ENCODE measurements around the gene PDLIM7. TPM values are rescaled to one million over a fixed set of nuclear protein-coding genes. Genes with fewer than 3 reads are reported as not detected.
A peak's percentile ranks its signal among the peaks of the same experiment; 100 is the strongest.

Gene PDLIM7
- polyA plus RNA-seq, 5 donors = 55.0 to 128 (median 85.9) TPM

GRCh38 chr5:177509381-177509951, 12.1 kb upstream of the PDLIM7 start, which contains the start of gene DOK3:
Gene DOK3 (minus strand): TSS chr5:177509826. CDS start chr5:177509540, 286 bp downstream.
- DNase-seq = no peak

GRCh38 chr5:177508837-177509236, 11.4 kb upstream of the PDLIM7 start:
- no peak for DNase-seq

- DNase-seq = no peak
Measured at GRCh38 chr5:177508221-177508611, 10.8 kb upstream of the PDLIM7 start.

- DNase-seq = no peak
Measured at GRCh38 chr5:177507596-177508220, 10.3 kb upstream of the PDLIM7 start.

- DNase-seq = no peak
Measured at GRCh38 chr5:177507165-177507564, 9.8 kb upstream of the PDLIM7 start.

- DNase-seq = no peak
Measured at GRCh38 chr5:177505075-177505474, 7.7 kb upstream of the PDLIM7 start.

- no peak for DNase-seq
Measured at GRCh38 chr5:177504086-177505056, 7.0 kb upstream of the PDLIM7 start.

GRCh38 chr5:177503351-177504085, 6.1 kb upstream of the PDLIM7 start:
- no peak for DNase-seq

GRCh38 chr5:177502886-177503285, 5.5 kb upstream of the PDLIM7 start:
- no peak for DNase-seq

GRCh38 chr5:177501874-177502678, 4.7 kb upstream of the PDLIM7 start:
- DNase-seq = no peak

GRCh38 chr5:177500685-177501522, 3.5 kb upstream of the PDLIM7 start:
- DNase-seq = peak; percentile 75 to 86

GRCh38 chr5:177499842-177500241, 2.4 kb upstream of the PDLIM7 start:
- no peak for DNase-seq

- DNase-seq = no peak
Measured at GRCh38 chr5:177498013-177498787, 796 bp upstream of the PDLIM7 start.

GRCh38 chr5:177496727-177497291, 595 bp downstream of the PDLIM7 start:
- DNase-seq = peak; percentile 85

GRCh38 chr5:177496070-177496726, 1.2 kb downstream of the PDLIM7 start:
- DNase-seq = no peak

GRCh38 chr5:177495243-177496060, 2.0 kb downstream of the PDLIM7 start:
- peak in 1 of 2 donors; percentile 64 for DNase-seq

Measured in right lung (tissue), 5 donors.